GM10266 (cell line): ENCODE data around the gene HOMER3.
"Not testable (repeated sequence)": the region's sequence is repeated elsewhere in the genome, so short reads cannot be mapped to it uniquely, and the experiment has no call there.

ENCODE experiments used
- DNase-seq: peaks from one replicate; pipeline ENCODE4 v3.0.0; 2012; ENCODE audit errors: extremely low spot score
- CTCF ChIP-seq: IDR thresholded peaks from 2 replicates; pipeline ENCODE4 v1.5.1; 2012; ENCODE audit warnings: mild to moderate bottlenecking, low read depth; ENCODE audit not compliant: control insufficient read depth, insufficient read depth; ENCODE audit errors: missing control alignments

HOMER3 gene

GRCh38 chr19:18967358-18968146 is 26.5 kb upstream of the HOMER3 start:
- no peak for TF ChIP-seq CTCF
- DNase-seq = no peak

GRCh38 chr19:18966307-18966706 is 25.3 kb upstream of the HOMER3 start:
- TF ChIP-seq CTCF = no peak
- no peak for DNase-seq

GRCh38 chr19:18964121-18964520 is 23.1 kb upstream of the HOMER3 start:
- TF ChIP-seq CTCF = no peak

GRCh38 chr19:18961767-18962620 is 21.0 kb upstream of the HOMER3 start:
- no peak for TF ChIP-seq CTCF
- DNase-seq = no peak

More at GRCh38 chr19:18964121-18964520, 23.1 kb upstream of the HOMER3 start:
- no peak for DNase-seq

GRCh38 chr19:18960370-18960769 is 19.4 kb upstream of the HOMER3 start:
- no peak for DNase-seq
- TF ChIP-seq CTCF = no peak

- no peak for TF ChIP-seq CTCF
- no peak for DNase-seq
Observed at GRCh38 chr19:18955042-18955441, 14.0 kb upstream of the HOMER3 start.

- DNase-seq = no peak
- TF ChIP-seq CTCF = no peak
Observed at GRCh38 chr19:18954094-18954493, 13.1 kb upstream of the HOMER3 start.

GRCh38 chr19:18952364-18953003 is 11.5 kb upstream of the HOMER3 start:
- not testable (repeated sequence) for DNase-seq
